ENCODE measurements around the gene CPN1.

CPN1 gene

GRCh38 chr10:99999319-100000108, 82.2 kb downstream of the CPN1 start:
- WGBS (ENCODE audit: insufficient coverage, insufficient read length): no CpG with 5 or more reads among the region's 8 CpGs

GRCh38 chr10:99998889-99999288, 82.8 kb downstream of the CPN1 start:
- Histone ChIP-seq H3K4me1 (ENCODE audit: control insufficient read depth, insufficient read depth, low read length) (no peaks in the 10 kb centered on the region), H3K27ac (ENCODE audit: low read length) (no peak overlapping the region), H3K36me3 (ENCODE audit: control insufficient read depth, insufficient read depth, low read length) (no peaks in the 10 kb centered on the region), H3K27me3 (ENCODE audit: control insufficient read depth, insufficient read depth, low read length) (no peaks in the 10 kb centered on the region), H3K4me3 (ENCODE audit: low read length) (no peak overlapping the region), H3K9me3 (ENCODE audit: control insufficient read depth, insufficient read depth, low read length) (no peaks in the 10 kb centered on the region)
- no peak for DNase-seq (ENCODE audit: low read depth, low spot score)
- WGBS (ENCODE audit: insufficient coverage, insufficient read length): no CpG with 5 or more reads among the region's 6 CpGs

More at GRCh38 chr10:99999319-100000108, 82.2 kb downstream of the CPN1 start:
- no peaks in the 10 kb centered on the region for H3K36me3 ChIP-seq (ENCODE audit: control insufficient read depth, insufficient read depth, low read length)
- H3K27ac ChIP-seq (ENCODE audit: low read length): no peak overlapping the region
- no peaks in the 10 kb centered on the region for H3K4me1 ChIP-seq (ENCODE audit: control insufficient read depth, insufficient read depth, low read length)
- H3K27me3 ChIP-seq (ENCODE audit: control insufficient read depth, insufficient read depth, low read length): no peaks in the 10 kb centered on the region
- H3K9me3 ChIP-seq (ENCODE audit: control insufficient read depth, insufficient read depth, low read length): no peaks in the 10 kb centered on the region
- DNase-seq (ENCODE audit: low read depth, low spot score): no peak
- no peak overlapping the region for H3K4me3 ChIP-seq (ENCODE audit: low read length)

GRCh38 chr10:99996671-99997648, 84.7 kb downstream of the CPN1 start:
- Histone ChIP-seq H3K4me3 (ENCODE audit: low read length) (no peak overlapping the region), H3K36me3 (ENCODE audit: control insufficient read depth, insufficient read depth, low read length) (no peaks in the 10 kb centered on the region), H3K4me1 (ENCODE audit: control insufficient read depth, insufficient read depth, low read length) (no peaks in the 10 kb centered on the region), H3K27me3 (ENCODE audit: control insufficient read depth, insufficient read depth, low read length) (no peaks in the 10 kb centered on the region), H3K27ac (ENCODE audit: low read length) (no peak overlapping the region), H3K9me3 (ENCODE audit: control insufficient read depth, insufficient read depth, low read length) (no peaks in the 10 kb centered on the region)
- WGBS (ENCODE audit: insufficient coverage, insufficient read length): no CpG with 5 or more reads among the region's 4 CpGs
- no peak for DNase-seq (ENCODE audit: low read depth, low spot score)

GRCh38 chr10:99995713-99996112, 86.0 kb downstream of the CPN1 start:
- Histone ChIP-seq H3K4me1 (ENCODE audit: control insufficient read depth, insufficient read depth, low read length) (no peaks in the 10 kb centered on the region), H3K27ac (ENCODE audit: low read length) (no peak overlapping the region), H3K4me3 (ENCODE audit: low read length) (no peak overlapping the region), H3K9me3 (ENCODE audit: control insufficient read depth, insufficient read depth, low read length) (no peaks in the 10 kb centered on the region), H3K27me3 (ENCODE audit: control insufficient read depth, insufficient read depth, low read length) (no peaks in the 10 kb centered on the region), H3K36me3 (ENCODE audit: control insufficient read depth, insufficient read depth, low read length) (no peaks in the 10 kb centered on the region)
- DNase-seq (ENCODE audit: low read depth, low spot score): no peak
- no CpG with 5 or more reads among the region's 3 CpGs for WGBS (ENCODE audit: insufficient coverage, insufficient read length)

GRCh38 chr10:99995269-99995668, 86.4 kb downstream of the CPN1 start:
- no peak overlapping the region for H3K27ac ChIP-seq (ENCODE audit: low read length)
- WGBS (ENCODE audit: insufficient coverage, insufficient read length): no CpG with 5 or more reads among the region's 3 CpGs

GRCh38 chr10:99994801-99995200, 86.9 kb downstream of the CPN1 start:
- Histone ChIP-seq H3K27ac (ENCODE audit: low read length) (no peak overlapping the region), H3K4me3 (ENCODE audit: low read length) (no peak overlapping the region), H3K4me1 (ENCODE audit: control insufficient read depth, insufficient read depth, low read length) (no peaks in the 10 kb centered on the region), H3K36me3 (ENCODE audit: control insufficient read depth, insufficient read depth, low read length) (no peaks in the 10 kb centered on the region), H3K27me3 (ENCODE audit: control insufficient read depth, insufficient read depth, low read length) (no peaks in the 10 kb centered on the region), H3K9me3 (ENCODE audit: control insufficient read depth, insufficient read depth, low read length) (no peaks in the 10 kb centered on the region)
- whole genome bisulfite sequencing (ENCODE audit: insufficient coverage, insufficient read length): no CpG with 5 or more reads among the region's 5 CpGs
- no peak for DNase-seq (ENCODE audit: low read depth, low spot score)

More at GRCh38 chr10:99995269-99995668, 86.4 kb downstream of the CPN1 start:
- H3K4me1 ChIP-seq (ENCODE audit: control insufficient read depth, insufficient read depth, low read length): no peaks in the 10 kb centered on the region
- no peak overlapping the region for H3K4me3 ChIP-seq (ENCODE audit: low read length)
- no peak for DNase-seq (ENCODE audit: low read depth, low spot score)
- H3K27me3 ChIP-seq (ENCODE audit: control insufficient read depth, insufficient read depth, low read length): no peaks in the 10 kb centered on the region
- no peaks in the 10 kb centered on the region for H3K9me3 ChIP-seq (ENCODE audit: control insufficient read depth, insufficient read depth, low read length)
- H3K36me3 ChIP-seq (ENCODE audit: control insufficient read depth, insufficient read depth, low read length): no peaks in the 10 kb centered on the region

- no peak for DNase-seq (ENCODE audit: low read depth, low spot score)
- Histone ChIP-seq H3K36me3 (ENCODE audit: control insufficient read depth, insufficient read depth, low read length) (no peaks in the 10 kb centered on the region), H3K4me1 (ENCODE audit: control insufficient read depth, insufficient read depth, low read length) (no peaks in the 10 kb centered on the region), H3K9me3 (ENCODE audit: control insufficient read depth, insufficient read depth, low read length) (no peaks in the 10 kb centered on the region), H3K4me3 (ENCODE audit: low read length) (no peak overlapping the region), H3K27ac (ENCODE audit: low read length) (no peak overlapping the region), H3K27me3 (ENCODE audit: control insufficient read depth, insufficient read depth, low read length) (no peaks in the 10 kb centered on the region)
- no CpG with 5 or more reads among the region's 8 CpGs for WGBS (ENCODE audit: insufficient coverage, insufficient read length)
Observed at GRCh38 chr10:99993701-99994689, 87.7 kb downstream of the CPN1 start.
